Uterus (tissue), 2 donors: ENCODE data around the gene CEP162.

Source experiments
- CTCF ChIP-seq, 4 experiments: fragments of 200-600 bp in 2 of 4; fragments of 450-650 bp in 2 of 4; sonication (generic) in 2 of 4; IDR thresholded peaks; one replicate each; pipeline ENCODE4 v1.5.1; 2016 to 2019; ENCODE audit warnings: antibody characterized with exemption in 4 of 4, mild to moderate bottlenecking in 2 of 4, moderate library complexity in 1 of 4
- POLR2A ChIP-seq, 2 donors: fragments of 450-650 bp; IDR thresholded peaks; one replicate each; pipeline ENCODE4 v1.6.1; 2016; ENCODE audit warnings: antibody characterized with exemption in 2 of 2, mild to moderate bottlenecking in 1 of 2, moderate library complexity in 1 of 2

DNA sequence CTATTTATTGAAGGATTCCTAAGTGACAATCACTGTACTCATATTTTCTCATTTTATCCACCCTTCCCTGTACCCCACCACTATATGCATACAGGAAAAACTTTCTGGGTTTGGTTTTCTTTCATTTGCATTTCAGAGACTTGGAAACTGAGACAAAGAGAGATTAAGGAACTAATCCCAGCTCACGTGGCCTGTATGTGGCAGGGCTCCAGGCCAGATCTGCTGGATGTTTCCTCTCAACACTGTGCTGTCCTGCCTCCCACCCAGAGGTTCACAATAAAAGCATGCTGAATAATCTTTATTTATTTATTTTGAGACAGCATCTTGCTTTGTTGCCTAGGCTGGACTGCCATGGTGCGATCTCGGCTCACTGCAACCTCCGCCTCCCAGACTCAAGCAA is 50.2 kb downstream of the CEP162 start:
- TF ChIP-seq CTCF (IDR thresholded peaks at IDR 0.05) = no peak
- no peak for TF ChIP-seq POLR2A (IDR thresholded peaks at IDR 0.05)
